Measurements from ENCODE around the gene ATP10A. TPM values are rescaled to one million over a fixed set of nuclear protein-coding genes. Genes with fewer than 3 reads are reported as not detected.

ATP10A gene
- total and polyA plus RNA-seq, 9 of the 15 experiments (the other 6 are each of a cell fraction or from before 2014, with no cell fraction given): 0.09 TPM; not detected in 8

GRCh38 chr15:25804451-25804850 is 58.7 kb downstream of the ATP10A start:
- no peaks in the 10 kb centered on the region for H3K79me2 ChIP-seq (ENCODE audit: control insufficient read depth, insufficient read depth, low read length)
- in situ Hi-C loops (cut with MboI) (no loop called here), intact Hi-C loops (cut with micrococcal nuclease) (no loop called here)
- H4K20me1 ChIP-seq (replicated peaks; ENCODE audit: control insufficient read depth, insufficient read depth, low read length): no peaks in the 10 kb centered on the region; the same call in 1 of the 2 replicates
- H3K27me3 ChIP-seq (ENCODE audit: control insufficient read depth in 2 of 2, insufficient read depth in 2 of 2, low read length in 2 of 2): peaks cover 9 to 55% of the 10 kb centered on the region in 2 experiments; a peak in 4 of 5 replicates
- FAIRE-seq (no peak), ATAC-seq (no peak), DNase-seq (ENCODE audit: extremely low read depth in 1 of 4, low spot score in 3 of 4) (no peak)
- H3K4me2 ChIP-seq (ENCODE audit: insufficient read depth, low read length): no peak overlapping the region
- no peak overlapping the region for H3K4me3 ChIP-seq
- no peak overlapping the region for H2AFZ ChIP-seq (ENCODE audit: low read depth, low read length)
- H3K4me1 ChIP-seq (replicated peaks in 1 of 2; ENCODE audit: control insufficient read depth in 2 of 2, insufficient read depth in 2 of 2, low read length in 2 of 2): no peaks in the 10 kb centered on the region
- no peaks in the 10 kb centered on the region for H3K9me3 ChIP-seq (replicated peaks; ENCODE audit: control insufficient read depth, insufficient read depth, low read depth, low read length)
- no peaks in the 10 kb centered on the region for H3K36me3 ChIP-seq (ENCODE audit: control insufficient read depth, insufficient read depth, low read length)
- POLR2A ChIA-PET: no interaction called here
- H3K9ac ChIP-seq (ENCODE audit: insufficient read depth in 1 of 2, low read depth in 2 of 2, low read length in 2 of 2): no peak overlapping the region
- WGBS (ENCODE audit: insufficient coverage, low coverage, missing lambda C conversion rate): 5% methylated on average over 7 of the region's 7 CpGs
- CTCF ChIA-PET (ENCODE audit: low intra/inter-chr PET ratio): no interaction called here
- H3K9me1 ChIP-seq (ENCODE audit: control insufficient read depth, insufficient read depth, low read length): no peaks in the 10 kb centered on the region
- no TSS peak for BruUV-seq (replicated peaks)
- no peak overlapping the region for H3K27ac ChIP-seq (ENCODE audit: extremely low read depth, low read depth, low read length)
- no peak for TF ChIP-seq BDP1 (IDR thresholded peaks at IDR 0.05; ENCODE audit: insufficient read depth, insufficient read length)
- no peak for TF ChIP-seq CXXC5 (CRISPR knock-in tag; IDR thresholded peaks at IDR 0.05)
- no peak for TF ChIP-seq ZNF512 (tag; IDR thresholded peaks at IDR 0.05)
- no peak for TF ChIP-seq HINFP (tag; conservative IDR thresholded peaks at IDR 0.05; ENCODE audit: low read depth)
- no peak for TF ChIP-seq MYBL2 (IDR thresholded peaks at IDR 0.05; ENCODE audit: low read depth)
- TF ChIP-seq MYBL2 (CRISPR knock-in tag; IDR thresholded peaks at IDR 0.05; ENCODE audit: borderline replicate concordance): no peak
- no peak for TF ChIP-seq ATF2 (CRISPR knock-in tag; IDR thresholded peaks at IDR 0.05)
- no peak for TF ChIP-seq CEBPG (CRISPR knock-in tag; IDR thresholded peaks at IDR 0.05)
- TF ChIP-seq CEBPG (tag; conservative IDR thresholded peaks at IDR 0.05 in 1 of 2, IDR thresholded peaks at IDR 0.05 in 1 of 2): no peak
- no peak for TF ChIP-seq AFF1 (IDR thresholded peaks at IDR 0.05; ENCODE audit: low read depth in 1 of 2, partially characterized antibody in 2 of 2)
- TF ChIP-seq ZNF780A (CRISPR knock-in tag; IDR thresholded peaks at IDR 0.05): no peak
- TF ChIP-seq FOS (IDR thresholded peaks at IDR 0.05; ENCODE audit: extremely low read depth, insufficient read length): no peak
- TF ChIP-seq SMARCA5 (IDR thresholded peaks at IDR 0.05): no peak
- TF ChIP-seq SOX6 (IDR thresholded peaks at IDR 0.05): no peak
- no peak for TF ChIP-seq MIER1 (IDR thresholded peaks at IDR 0.05; ENCODE audit: low read depth)
